Gastrocnemius medialis (tissue), 4 donors: ENCODE results near the gene AFAP1. TPM values are rescaled to one million over a fixed set of nuclear protein-coding genes. Genes with fewer than 3 reads are reported as not detected.

Experiments
- ATAC-seq, 2 donors: fragments of 150-250 bp; one replicate each; pipeline ENCODE4 v1.9.1; 2016
- DNase-seq, 2 donors: peaks; one replicate each; pipeline ENCODE4 v3.0.0-alpha.2; 2019
- H3K27ac ChIP-seq, 4 donors: fragments of 200-600 bp; sonication (generic); 1 replicate in 1 of 4; 2 replicates in 3 of 4; pipeline ENCODE4 v1.5.1; 2016 to 2018; ENCODE audit warnings: mild to moderate bottlenecking in 2 of 4, moderate library complexity in 1 of 4
- H3K27me3 ChIP-seq, 3 donors: fragments of 200-600 bp; sonication (generic) in 2 of 3; 1 replicate in 1 of 3; 2 replicates in 2 of 3; pipeline versions ENCODE4 v1.5.1 to v1.6.0; 2016 to 2019; ENCODE audit warnings: mild to moderate bottlenecking in 1 of 3, moderate library complexity in 1 of 3
- H3K36me3 ChIP-seq, 2 donors: fragments of 200-600 bp; sonication (generic) in 1 of 2; one replicate each; pipeline ENCODE4 v1.5.1; 2017 to 2018
- H3K4me1 ChIP-seq, 2 donors: fragments of 200-600 bp; sonication (generic) in 1 of 2; one replicate each; pipeline ENCODE4 v1.5.1; 2016 to 2017; ENCODE audit warnings: mild to moderate bottlenecking in 2 of 2
- H3K4me3 ChIP-seq, 4 donors: fragments of 200-600 bp; sonication (generic) in 3 of 4; 1 replicate in 1 of 4; 2 replicates in 3 of 4; pipeline ENCODE4 v1.5.1; 2016 to 2019; ENCODE audit warnings: mild to moderate bottlenecking in 2 of 4
- H3K9me3 ChIP-seq, 3 donors: fragments of 200-600 bp; sonication (generic) in 2 of 3; 1 replicate in 1 of 3; 2 replicates in 2 of 3; pipeline ENCODE4 v1.5.1; 2016 to 2019
- CTCF ChIP-seq, 5 experiments: fragments of 450-650 bp in 3 of 5; fragments of 200-600 bp in 2 of 5; sonication (generic) in 2 of 5; IDR thresholded peaks in 4 of 5; conservative IDR thresholded peaks in 1 of 5; 1 replicate in 4 of 5; 2 replicates in 1 of 5; pipeline ENCODE4 v1.5.1; 2016 to 2019; ENCODE audit warnings: antibody characterized with exemption in 5 of 5, mild to moderate bottlenecking in 3 of 5, moderate library complexity in 3 of 5
- POLR2A ChIP-seq, 2 donors: fragments of 450-650 bp; IDR thresholded peaks; one replicate each; pipeline ENCODE4 v1.6.1; 2017; ENCODE audit warnings: antibody characterized with exemption in 2 of 2, mild to moderate bottlenecking in 2 of 2, moderate library complexity in 2 of 2
- in situ Hi-C, 4 donors: fragments of 200-750 bp; cut with MboI; loops; one replicate each; pipeline versions ENCODE4 v1.15.0 to v1.8.0; 2017; ENCODE audit warnings: low sequenced_read_pairs in 4 of 4
- intact Hi-C: fragments of 100-400 bp; cut with DNase I; formaldehyde crosslinking; loops from one replicate; pipeline ENCODE4 v1.15.1; 2023; ENCODE audit warnings: low total_unique reads
- total RNA-seq, 4 donors: library from RNA; depleted of rRNA; stranded (reverse); fragments of >200 nt; gene quantifications; one replicate each; pipeline versions ENCODE4 v1.1.0 to v1.2.3, GENCODE V29; 2016

AFAP1 gene
- total RNA-seq, 4 donors from 2014 or later: 1.5 to 8.6 (median 3.5) TPM

- peaks cover 0 to 6% of the 10 kb centered on the region in 2 donors for H3K4me1 ChIP-seq
- DNase-seq: no peak
- no peaks in the 10 kb centered on the region for H3K27me3 ChIP-seq
- no peak overlapping the region for H3K27ac ChIP-seq
- no peaks in the 10 kb centered on the region for H3K36me3 ChIP-seq
- H3K9me3 ChIP-seq: no peaks in the 10 kb centered on the region
- no peak for TF ChIP-seq POLR2A (IDR thresholded peaks at IDR 0.05)
- TF ChIP-seq CTCF (IDR thresholded peaks at IDR 0.05 in 4 of 5, conservative IDR thresholded peaks at IDR 0.05 in 1 of 5): no peak
- H3K4me3 ChIP-seq: no peak overlapping the region
- no peak for ATAC-seq
- in situ Hi-C loops: no loop called here
- intact Hi-C loops: no loop called here
These were observed 40.3 kb downstream of the AFAP1 start for GRCh38 chr4:7899184-7899869.

GRCh38 chr4:7898385-7898784 is 41.3 kb downstream of the AFAP1 start:
- in situ Hi-C loops: no loop called here
- intact Hi-C loops: no loop called here
- H3K9me3 ChIP-seq: no peaks in the 10 kb centered on the region
- H3K4me3 ChIP-seq: no peak overlapping the region
- H3K4me1 ChIP-seq: no peaks in the 10 kb centered on the region
- TF ChIP-seq CTCF (IDR thresholded peaks at IDR 0.05 in 4 of 5, conservative IDR thresholded peaks at IDR 0.05 in 1 of 5) (no peak), POLR2A (IDR thresholded peaks at IDR 0.05) (no peak)
- ATAC-seq (no peak), DNase-seq (no peak)
- no peaks in the 10 kb centered on the region for H3K36me3 ChIP-seq
- H3K27ac ChIP-seq: no peak overlapping the region
- no peaks in the 10 kb centered on the region for H3K27me3 ChIP-seq

GRCh38 chr4:7897811-7898210 is 41.9 kb downstream of the AFAP1 start:
- ATAC-seq: no peak
- no peak overlapping the region for H3K4me3 ChIP-seq
- H3K4me1 ChIP-seq: no peaks in the 10 kb centered on the region
- DNase-seq: no peak
- TF ChIP-seq POLR2A (IDR thresholded peaks at IDR 0.05) (no peak), CTCF (IDR thresholded peaks at IDR 0.05 in 4 of 5, conservative IDR thresholded peaks at IDR 0.05 in 1 of 5) (no peak)
- no peaks in the 10 kb centered on the region for H3K27me3 ChIP-seq
- in situ Hi-C loops (no loop called here), intact Hi-C loops (no loop called here)
- no peaks in the 10 kb centered on the region for H3K9me3 ChIP-seq
- H3K36me3 ChIP-seq: no peaks in the 10 kb centered on the region
- no peak overlapping the region for H3K27ac ChIP-seq

GRCh38 chr4:7894677-7895181 is 44.9 kb downstream of the AFAP1 start:
- no peak for ATAC-seq
- no peak overlapping the region for H3K27ac ChIP-seq
- no peak for DNase-seq
- in situ Hi-C loops (no loop called here), intact Hi-C loops (no loop called here)
- H3K4me1 ChIP-seq: peaks cover 0 to 3% of the 10 kb centered on the region in 2 donors
- TF ChIP-seq POLR2A (IDR thresholded peaks at IDR 0.05) (no peak), CTCF (IDR thresholded peaks at IDR 0.05 in 4 of 5, conservative IDR thresholded peaks at IDR 0.05 in 1 of 5) (no peak)
- no peaks in the 10 kb centered on the region for H3K36me3 ChIP-seq
- no peaks in the 10 kb centered on the region for H3K27me3 ChIP-seq
- H3K9me3 ChIP-seq: no peaks in the 10 kb centered on the region
- no peak overlapping the region for H3K4me3 ChIP-seq
